HUES64 (cell line): ENCODE results near the gene HOXD3.

Experiments
- H3K27ac ChIP-seq: 2 replicates; pipeline ENCODE4 v1.7.0; 2013; ENCODE audit warnings: low read depth, low read length, inconsistent platforms
- H3K27me3 ChIP-seq: 2 replicates; pipeline ENCODE4 v1.6.1; 2013; ENCODE audit warnings: mild to moderate bottlenecking, low read length; ENCODE audit not compliant: insufficient read depth
- H3K36me3 ChIP-seq: 2 replicates; pipeline ENCODE4 v1.6.1; 2013; ENCODE audit warnings: mild to moderate bottlenecking, low read length; ENCODE audit not compliant: insufficient read depth
- H3K4me1 ChIP-seq: 2 replicates; pipeline ENCODE4 v1.6.1; 2013; ENCODE audit warnings: mild to moderate bottlenecking, low read length, moderate library complexity; ENCODE audit not compliant: insufficient read depth
- H3K4me3 ChIP-seq: 2 replicates; pipeline ENCODE4 v1.5.1; 2013; ENCODE audit warnings: mild to moderate bottlenecking, low read length, moderate library complexity
- H3K9ac ChIP-seq: 2 replicates; pipeline ENCODE4 v1.6.1; 2013; ENCODE audit warnings: mild to moderate bottlenecking, low read depth, low read length
- H3K9me3 ChIP-seq: 2 replicates; pipeline ENCODE4 v1.6.1; 2013; ENCODE audit warnings: low read depth, low read length; ENCODE audit not compliant: insufficient read depth
- WGBS: fragments of 150-250, 120-280 bp; methylation state at CpG from one replicate; pipeline ENCODE4 v1.1.7; 2013; ENCODE audit warnings: missing lambda C conversion rate; 5-methylcytosine and 5-hydroxymethylcytosine counted together

The HOXD3 gene

GRCh38 chr2:176114930-176115625 is 42.0 kb upstream of the HOXD3 start:
- Histone ChIP-seq H3K9me3 (peaks cover 7% of the 10 kb centered on the region; the same call in 1 of the 2 replicates), H3K36me3 (no peaks in the 10 kb centered on the region), H3K4me3 (no peak overlapping the region), H3K4me1 (peaks cover 4% of the 10 kb centered on the region; the same call in 1 of the 2 replicates), H3K27ac (no peak overlapping the region), H3K9ac (no peak overlapping the region), H3K27me3 (peaks cover 100% of the 10 kb centered on the region)
- WGBS = 18% methylated on average over 13 of the region's 16 CpGs

GRCh38 chr2:176115883-176116813 is 41.0 kb upstream of the HOXD3 start, which contains the start of gene HOXD10:
Gene HOXD10 (plus strand): TSS chr2:176116778. CDS start chr2:176116834, 56 bp downstream.
- peaks cover 4% of the 10 kb centered on the region; the same call in 1 of the 2 replicates for H3K4me1 ChIP-seq
- no peaks in the 10 kb centered on the region for H3K36me3 ChIP-seq
- WGBS = 4% methylated on average over 66 of the region's 66 CpGs
- H3K4me3 ChIP-seq = no peak within 1 kb of the TSS
- peaks cover 100% of the 10 kb centered on the region for H3K27me3 ChIP-seq
- no peak within 1 kb of the TSS for H3K27ac ChIP-seq
- no peak within 1 kb of the TSS for H3K9ac ChIP-seq
- H3K9me3 ChIP-seq = peaks cover 7% of the 10 kb centered on the region; the same call in 1 of the 2 replicates

GRCh38 chr2:176117162-176117822 is 39.8 kb upstream of the HOXD3 start:
- Histone ChIP-seq H3K9ac (no peak overlapping the region), H3K36me3 (no peaks in the 10 kb centered on the region), H3K9me3 (peaks cover 7% of the 10 kb centered on the region; the same call in 1 of the 2 replicates), H3K27me3 (peaks cover 100% of the 10 kb centered on the region), H3K4me3 (no peak overlapping the region), H3K4me1 (peaks cover 4% of the 10 kb centered on the region; the same call in 1 of the 2 replicates), H3K27ac (no peak overlapping the region)
- 72% methylated on average over 40 of the region's 40 CpGs for WGBS

DNA sequence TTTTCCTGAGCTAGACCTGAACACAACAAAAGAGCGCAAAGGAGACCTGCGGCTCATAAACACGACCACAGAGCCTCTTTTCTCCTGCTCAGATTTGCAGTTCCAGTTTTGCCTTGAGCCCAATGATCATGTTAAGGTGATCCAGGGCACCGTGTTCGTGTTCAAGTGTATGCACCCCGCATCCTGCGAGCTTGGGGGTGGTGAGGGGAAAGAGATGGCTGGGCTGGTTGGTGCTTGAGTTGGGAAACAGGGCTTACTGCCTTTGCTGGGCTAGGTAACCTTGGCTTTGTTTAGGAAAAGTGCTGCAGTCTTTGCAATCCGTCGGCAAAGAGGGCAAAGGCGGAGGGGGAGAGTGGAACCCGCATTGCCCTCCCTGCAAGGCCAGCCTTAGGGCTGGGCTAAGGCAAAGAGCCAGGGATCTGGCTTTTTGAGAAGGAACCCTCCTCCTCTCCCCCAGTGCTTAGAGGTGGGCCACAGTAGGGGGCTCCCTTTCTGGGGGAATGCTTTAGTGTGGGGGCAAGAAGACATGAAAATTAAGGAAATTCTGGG is 39.2 kb upstream of the HOXD3 start:
- H3K27ac ChIP-seq = no peak overlapping the region
- H3K9me3 ChIP-seq = peaks cover 7% of the 10 kb centered on the region; the same call in 1 of the 2 replicates
- H3K4me1 ChIP-seq = peaks cover 4% of the 10 kb centered on the region; the same call in 1 of the 2 replicates
- no peak overlapping the region for H3K4me3 ChIP-seq
- 54% methylated on average over 11 of the region's 11 CpGs for WGBS
- H3K27me3 ChIP-seq = peaks cover 100% of the 10 kb centered on the region
- no peaks in the 10 kb centered on the region for H3K36me3 ChIP-seq
- no peak overlapping the region for H3K9ac ChIP-seq

- H3K36me3 ChIP-seq = no peaks in the 10 kb centered on the region
- peaks cover 100% of the 10 kb centered on the region for H3K27me3 ChIP-seq
- H3K9ac ChIP-seq = no peak overlapping the region
- peaks cover 4% of the 10 kb centered on the region; the same call in 1 of the 2 replicates for H3K4me1 ChIP-seq
- 13% methylated on average over 24 of the region's 24 CpGs for WGBS
- no peak overlapping the region for H3K4me3 ChIP-seq
- peaks cover 7% of the 10 kb centered on the region; the same call in 1 of the 2 replicates for H3K9me3 ChIP-seq
- H3K27ac ChIP-seq = no peak overlapping the region
These were observed 38.3 kb upstream of the HOXD3 start for GRCh38 chr2:176118601-176119339.

GRCh38 chr2:176120364-176121189 is 36.5 kb upstream of the HOXD3 start:
- H3K27me3 ChIP-seq = peaks cover 100% of the 10 kb centered on the region
- 11% methylated on average over 12 of the region's 13 CpGs for WGBS
- no peak overlapping the region for H3K27ac ChIP-seq
- H3K9me3 ChIP-seq = peaks cover 7% of the 10 kb centered on the region; the same call in 1 of the 2 replicates
- no peak overlapping the region for H3K9ac ChIP-seq
- H3K36me3 ChIP-seq = no peaks in the 10 kb centered on the region
- no peaks in the 10 kb centered on the region; the same call in 1 of the 2 replicates for H3K4me1 ChIP-seq
- no peak overlapping the region for H3K4me3 ChIP-seq

GRCh38 chr2:176121190-176122051 is 35.7 kb upstream of the HOXD3 start:
- no peaks in the 10 kb centered on the region for H3K36me3 ChIP-seq
- H3K9ac ChIP-seq = no peak overlapping the region
- peaks cover 7% of the 10 kb centered on the region; the same call in 1 of the 2 replicates for H3K9me3 ChIP-seq

DNA sequence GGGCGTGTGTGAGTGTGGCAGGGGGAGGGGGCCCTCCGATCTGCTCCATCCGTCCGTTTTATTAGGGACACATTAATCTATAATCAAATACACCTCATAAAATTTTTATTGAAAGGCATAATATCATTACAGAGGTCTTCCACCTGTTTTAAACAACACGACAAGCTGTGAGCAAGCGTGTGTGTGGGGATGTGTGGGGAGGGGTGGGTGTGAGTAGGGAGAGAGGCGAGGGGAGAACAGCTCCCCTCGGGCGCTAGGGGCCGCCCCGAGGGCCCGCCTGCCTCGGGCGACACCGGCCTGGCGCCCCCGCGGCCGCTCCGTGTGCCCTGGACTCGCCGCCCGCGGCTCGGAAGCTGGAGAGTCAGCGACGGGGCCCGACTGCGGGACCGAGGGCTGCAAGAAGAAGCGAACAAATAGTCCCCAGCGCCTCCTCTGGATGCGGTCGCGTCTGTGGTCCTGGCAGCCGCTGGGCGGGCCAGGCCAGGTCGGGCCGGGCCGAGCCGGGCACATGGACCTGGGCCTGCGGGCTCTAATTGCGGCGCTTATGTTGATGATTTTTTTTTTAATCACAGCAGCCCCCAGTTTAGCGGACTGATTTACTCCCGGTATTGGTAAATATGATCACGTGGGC is 34.9 kb upstream of the HOXD3 start:
- peak overlapping the region; percentile 36 for H3K4me3 ChIP-seq
- H3K9ac ChIP-seq = no peak overlapping the region
- H3K27ac ChIP-seq = no peak overlapping the region
- H3K27me3 ChIP-seq = peaks cover 100% of the 10 kb centered on the region
- under 1% methylated on average over 44 of the region's 47 CpGs for WGBS
- H3K4me1 ChIP-seq = no peaks in the 10 kb centered on the region; the same call in 1 of the 2 replicates
- H3K36me3 ChIP-seq = no peaks in the 10 kb centered on the region
- peaks cover under 1% of the 10 kb centered on the region; the same call in 1 of the 2 replicates for H3K9me3 ChIP-seq

More at GRCh38 chr2:176121190-176122051, 35.7 kb upstream of the HOXD3 start:
- H3K4me1 ChIP-seq = no peaks in the 10 kb centered on the region; the same call in 1 of the 2 replicates
- no peak overlapping the region for H3K4me3 ChIP-seq
- WGBS = 5% methylated on average over 53 of the region's 53 CpGs
- no peak overlapping the region for H3K27ac ChIP-seq
- H3K27me3 ChIP-seq = peaks cover 100% of the 10 kb centered on the region
